NCI-H1105 (cell line): ENCODE results near the gene MOB3B.
"Not testable (repeated sequence)": the region's sequence is repeated elsewhere in the genome, so short reads cannot be mapped to it uniquely, and the experiment has no call there.

Source experiments
- DNase-seq: peaks from one replicate; lab custom pipeline; 2025; lab: John Stamatoyannopoulos, UW

The MOB3B gene

GRCh38 chr9:27421577-27421976 lies 108.0 kb downstream of the MOB3B start:
- no peak for DNase-seq

- not testable (repeated sequence) for DNase-seq
Measured at GRCh38 chr9:27419558-27419957, 110.1 kb downstream of the MOB3B start.

- DNase-seq: no peak
Measured at GRCh38 chr9:27414220-27414761, 115.3 kb downstream of the MOB3B start.

GRCh38 chr9:27413511-27414219 lies 115.9 kb downstream of the MOB3B start:
- DNase-seq: no peak

GRCh38 chr9:27412963-27413362 lies 116.7 kb downstream of the MOB3B start:
- DNase-seq: no peak

- no peak for DNase-seq
Measured at GRCh38 chr9:27412081-27412480, 117.5 kb downstream of the MOB3B start.

- DNase-seq: no peak
Measured at GRCh38 chr9:27408482-27408881, 121.1 kb downstream of the MOB3B start.

GRCh38 chr9:27408001-27408400 lies 121.6 kb downstream of the MOB3B start:
- no peak for DNase-seq

GRCh38 chr9:27407491-27407890 lies 122.1 kb downstream of the MOB3B start:
- DNase-seq: no peak

- DNase-seq: no peak
Measured at GRCh38 chr9:27404661-27405060, 125.0 kb downstream of the MOB3B start.

GRCh38 chr9:27402626-27403025 lies 127.0 kb downstream of the MOB3B start:
- DNase-seq: no peak

- DNase-seq: no peak
Measured at GRCh38 chr9:27400334-27400880, 129.2 kb downstream of the MOB3B start.

GRCh38 chr9:27398982-27399653 lies 130.5 kb downstream of the MOB3B start:
- DNase-seq: no peak

- DNase-seq: no peak
Measured at GRCh38 chr9:27396495-27396894, 133.1 kb downstream of the MOB3B start.

- no peak for DNase-seq
Measured at GRCh38 chr9:27395484-27395921, 134.1 kb downstream of the MOB3B start.

- no peak for DNase-seq
Measured at GRCh38 chr9:27394826-27395201, 134.8 kb downstream of the MOB3B start.

GRCh38 chr9:27394154-27394825 lies 135.3 kb downstream of the MOB3B start:
- DNase-seq: no peak

GRCh38 chr9:27393054-27393846 lies 136.4 kb downstream of the MOB3B start:
- DNase-seq: no peak

- no peak for DNase-seq
Measured at GRCh38 chr9:27392451-27392850, 137.2 kb downstream of the MOB3B start.

- no peak for DNase-seq
Measured at GRCh38 chr9:27391040-27391895, 138.3 kb downstream of the MOB3B start.

GRCh38 chr9:27388150-27388549 lies 141.5 kb downstream of the MOB3B start:
- no peak for DNase-seq
